ENCODE measurements around the gene RELN.
A peak's percentile ranks its signal among the peaks of the same experiment; 100 is the strongest.

DNA sequence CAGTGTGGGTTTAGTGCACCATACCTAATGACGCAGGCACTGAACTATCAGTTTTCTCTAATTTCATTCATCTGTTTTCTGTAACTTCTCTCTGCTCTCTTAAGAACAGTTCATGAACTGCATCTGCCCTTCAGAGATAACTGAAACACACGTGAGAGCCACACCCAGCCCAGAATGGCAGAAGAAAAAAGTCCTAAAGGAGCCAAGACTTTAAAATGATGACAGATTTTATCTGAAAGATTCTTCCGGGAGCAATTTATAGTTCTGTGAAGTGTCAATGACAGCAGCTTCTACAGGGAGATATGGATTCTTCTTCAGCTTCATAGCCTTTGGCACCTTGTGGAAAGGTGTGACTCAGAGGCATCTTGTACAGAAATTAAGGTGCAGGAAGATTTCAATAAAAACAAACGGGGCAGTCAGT is 332.0 kb downstream of the RELN start:
- no peak for TF ChIP-seq SP1 (CRISPR knock-in tag; IDR thresholded peaks at IDR 0.05)
- TF ChIP-seq ZNF764 (CRISPR knock-in tag; IDR thresholded peaks at IDR 0.05; ENCODE audit: low read depth): no peak
- no peak for TF ChIP-seq YY1 (IDR thresholded peaks at IDR 0.05; ENCODE audit: borderline replicate concordance in 1 of 3, control insufficient read depth in 1 of 3, extremely low read depth in 1 of 3, insufficient read depth in 3 of 3, insufficient read length in 1 of 3, insufficient replicate concordance in 2 of 3, low read depth in 1 of 3, low read length in 2 of 3)
- no peak for TF ChIP-seq JUNB (CRISPR knock-in tag; conservative IDR thresholded peaks at IDR 0.05)
- no peak for TF ChIP-seq PHF8 (IDR thresholded peaks at IDR 0.05; ENCODE audit: borderline replicate concordance, low read length)
- TF ChIP-seq, protein P1, sequence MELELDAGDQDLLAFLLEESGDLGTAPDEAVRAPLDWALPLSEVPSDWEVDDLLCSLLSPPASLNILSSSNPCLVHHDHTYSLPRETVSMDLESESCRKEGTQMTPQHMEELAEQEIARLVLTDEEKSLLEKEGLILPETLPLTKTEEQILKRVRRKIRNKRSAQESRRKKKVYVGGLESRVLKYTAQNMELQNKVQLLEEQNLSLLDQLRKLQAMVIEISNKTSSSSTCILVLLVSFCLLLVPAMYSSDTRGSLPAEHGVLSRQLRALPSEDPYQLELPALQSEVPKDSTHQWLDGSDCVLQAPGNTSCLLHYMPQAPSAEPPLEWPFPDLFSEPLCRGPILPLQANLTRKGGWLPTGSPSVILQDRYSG (tag; conservative IDR thresholded peaks at IDR 0.05; ENCODE audit: low read depth): no peak
- no peak for TF ChIP-seq OTX1 (CRISPR knock-in tag; IDR thresholded peaks at IDR 0.05)
- peak; percentile 47; the same call in 1 of the 2 replicates for TF ChIP-seq GABPA (tag; conservative IDR thresholded peaks at IDR 0.05; ENCODE audit: low read depth)
- no peak for TF ChIP-seq POU5F1 (IDR thresholded peaks at IDR 0.05; ENCODE audit: borderline replicate concordance, low read depth, low read length, partially characterized antibody)
- TF ChIP-seq STAG1 (CRISPR knock-in tag; IDR thresholded peaks at IDR 0.05; ENCODE audit: borderline replicate concordance): no peak
